ENCODE results near the gene FAAP100.

DNA sequence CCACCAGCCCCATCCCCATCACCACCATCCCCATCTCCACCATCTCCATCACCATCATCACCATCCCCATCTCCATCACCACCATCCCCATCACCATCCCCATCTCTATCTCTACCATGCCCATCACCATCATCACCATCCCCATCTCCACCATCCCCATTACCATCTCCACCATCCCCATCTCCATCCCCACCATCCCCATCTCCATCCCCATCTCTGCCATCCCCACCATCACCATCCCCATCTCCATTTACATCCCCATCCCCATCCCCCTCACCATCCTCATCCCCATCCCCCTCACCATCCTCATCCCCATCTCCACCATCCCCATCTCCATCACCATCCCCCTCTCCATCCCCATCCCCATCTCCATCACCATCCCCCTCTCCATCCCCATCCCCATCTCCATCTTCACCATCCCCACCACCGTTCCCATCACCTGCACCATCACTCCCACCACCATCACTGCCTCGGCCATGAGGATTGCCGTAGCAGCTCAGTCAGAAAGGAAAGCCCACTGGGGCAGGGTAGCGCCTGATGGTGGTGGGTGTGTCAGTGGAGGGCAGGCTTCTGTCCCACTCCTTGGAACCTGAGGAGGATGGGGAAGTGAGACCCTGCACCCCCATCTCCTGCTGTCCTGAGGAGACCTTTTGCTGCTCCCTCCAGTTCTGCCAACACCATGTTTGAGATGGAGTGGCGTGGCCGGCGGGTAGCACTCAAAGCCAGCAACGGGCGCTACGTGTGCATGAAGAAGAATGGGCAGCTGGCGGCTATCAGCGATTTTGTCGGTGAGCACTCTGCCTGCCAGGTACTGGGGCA lies 16.5 kb downstream of the FAAP100 start:
- TF ChIP-seq EZH2phosphoT487 (IDR thresholded peaks at IDR 0.05; ENCODE audit: insufficient read depth, low read depth) (no peak), EZH2 (IDR thresholded peaks at IDR 0.05; ENCODE audit: insufficient read depth, poor library complexity, severe bottlenecking) (no peak)

Measured in GM23248 (cell line).